SK-N-SH treated with all-trans-retinoic acid at 6 μM for 48 hours (cell line): Measurements from ENCODE around the gene PCNP.
"Not testable (repeated sequence)": the region's sequence is repeated elsewhere in the genome, so short reads cannot be mapped to it uniquely, and the experiment has no call there.

Experiments used
- ATAC-seq: fragments of 200-7000 bp; cut with Tn5 transposase; 3 replicates; pipeline ENCODE4 v1.9.1; 2020; ENCODE audit warnings: mild to moderate bottlenecking, moderate library complexity
- ARNTL ChIP-seq: fragments of 450-650 bp; formaldehyde crosslinking; IDR thresholded peaks from 2 replicates; pipeline ENCODE4 v1.5.0; 2020; ENCODE audit warnings: low read depth, mild to moderate bottlenecking, moderate library complexity, borderline replicate concordance
- BACH2 ChIP-seq: fragments of 250-450 bp; sonication (Bioruptor Pico); IDR thresholded peaks from 2 replicates; pipeline ENCODE4 v1.9.0; 2021; ENCODE audit warnings: mild to moderate bottlenecking, borderline replicate concordance
- ESRRG ChIP-seq: fragments of 250-450 bp; sonication (Bioruptor Pico); IDR thresholded peaks from 2 replicates; pipeline ENCODE4 v1.6.1; 2021; ENCODE audit warnings: mild to moderate bottlenecking
- GLIS3 ChIP-seq: fragments of 250-450 bp; sonication (Bioruptor Pico); IDR thresholded peaks from 2 replicates; pipeline ENCODE4 v1.5.0; 2020; ENCODE audit warnings: mild to moderate bottlenecking, moderate library complexity
- ISL1 ChIP-seq: fragments of 250-450 bp; sonication (Bioruptor Pico); IDR thresholded peaks from 2 replicates; pipeline ENCODE4 v2.1.2; 2022; ENCODE audit warnings: mild to moderate bottlenecking, moderate library complexity
- OSR1 ChIP-seq: fragments of 250-450 bp; sonication (Bioruptor Pico); IDR thresholded peaks from 2 replicates; pipeline ENCODE4 v1.8.0; 2022; ENCODE audit warnings: moderate library complexity, mild to moderate bottlenecking, inconsistent platforms
- POU6F1 ChIP-seq: fragments of 250-450 bp; sonication (Bioruptor Pico); IDR thresholded peaks from 2 replicates; pipeline ENCODE4 v1.8.0; 2021; ENCODE audit warnings: low read depth, mild to moderate bottlenecking, moderate library complexity, borderline replicate concordance
- PPARA ChIP-seq: fragments of 250-450 bp; sonication (Bioruptor Pico); IDR thresholded peaks from 2 replicates; pipeline ENCODE4 v1.5.0; 2020; ENCODE audit warnings: mild to moderate bottlenecking, borderline replicate concordance
- RARB ChIP-seq: fragments of 250-450 bp; sonication (Bioruptor Pico); IDR thresholded peaks from 2 replicates; pipeline ENCODE4 v1.8.0; 2021; ENCODE audit warnings: mild to moderate bottlenecking, moderate library complexity
- SNAI2 ChIP-seq: fragments of 250-450 bp; sonication (Bioruptor Pico); IDR thresholded peaks from 2 replicates; pipeline ENCODE4 v1.5.0; 2020; ENCODE audit warnings: mild to moderate bottlenecking, moderate library complexity
- TOX ChIP-seq: fragments of 250-450 bp; sonication (Bioruptor Pico); IDR thresholded peaks from 2 replicates; pipeline ENCODE4 v1.8.0; 2021; ENCODE audit warnings: mild to moderate bottlenecking, moderate library complexity, borderline replicate concordance
- ZFP3 ChIP-seq: fragments of 250-450 bp; sonication (Bioruptor Pico); IDR thresholded peaks from 2 replicates; pipeline ENCODE4 v1.5.0; 2020; ENCODE audit warnings: mild to moderate bottlenecking, moderate library complexity
- ZFP30 ChIP-seq: fragments of 450-650 bp; formaldehyde crosslinking; IDR thresholded peaks from 2 replicates; pipeline ENCODE4 v1.5.0; 2022; ENCODE audit warnings: mild to moderate bottlenecking, moderate library complexity
- ZNF565 ChIP-seq: fragments of 450-650 bp; formaldehyde crosslinking; conservative IDR thresholded peaks from 2 replicates; pipeline ENCODE4 v1.5.0; 2020; ENCODE audit warnings: low read depth, mild to moderate bottlenecking, moderate library complexity
- ZNF70 ChIP-seq: fragments of 450-650 bp; formaldehyde crosslinking; IDR thresholded peaks from 2 replicates; pipeline ENCODE4 v1.5.0; 2020; ENCODE audit warnings: mild to moderate bottlenecking, moderate library complexity
- ZNF8 ChIP-seq: fragments of 450-650 bp; formaldehyde crosslinking; IDR thresholded peaks from 2 replicates; pipeline ENCODE4 v1.5.0; 2020; ENCODE audit warnings: mild to moderate bottlenecking, moderate library complexity
- TF ChIP-seq, protein P1 (sequence below): fragments of 250-450 bp; sonication (Bioruptor Pico); IDR thresholded peaks from 2 replicates; pipeline ENCODE4 v1.5.1; 2020; ENCODE audit warnings: low read depth, mild to moderate bottlenecking, moderate library complexity
- TF ChIP-seq, protein P2 (sequence below): fragments of 250-450 bp; sonication (Bioruptor Pico); IDR thresholded peaks from 2 replicates; pipeline ENCODE4 v1.8.0; 2020; ENCODE audit warnings: mild to moderate bottlenecking, moderate library complexity, borderline replicate concordance
- TF ChIP-seq, protein P3 (sequence below): fragments of 250-450 bp; sonication (Bioruptor Pico); IDR thresholded peaks from 2 replicates; pipeline ENCODE4 v1.5.0; 2020; ENCODE audit warnings: mild to moderate bottlenecking, moderate library complexity

The PCNP gene

DNA sequence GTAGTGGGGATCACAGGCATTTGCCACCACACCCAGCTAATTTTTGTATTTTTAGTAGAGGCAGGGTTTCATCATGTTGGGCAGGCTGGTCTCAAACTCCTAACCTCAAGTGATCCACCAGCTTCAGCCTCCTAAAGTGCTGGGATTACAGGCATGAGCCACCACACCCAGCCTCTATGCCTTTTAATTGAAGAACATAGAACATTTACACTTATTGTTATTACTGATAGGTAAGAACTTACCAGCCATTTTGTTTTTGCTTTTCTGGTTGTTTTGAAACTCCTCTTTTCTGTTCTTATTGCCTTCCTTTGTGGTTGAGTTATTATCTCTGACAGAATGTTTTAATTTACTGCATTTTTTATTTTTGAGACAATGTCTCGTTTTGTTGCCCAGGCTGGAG is 29.2 kb downstream of the PCNP start:
- TF ChIP-seq BACH2 (CRISPR knock-in tag), result no peak
- TF ChIP-seq OSR1 (CRISPR knock-in tag), result no peak
- no peak for TF ChIP-seq POU6F1 (CRISPR knock-in tag)
- TF ChIP-seq RARB (CRISPR knock-in tag), result no peak
- no peak for TF ChIP-seq ESRRG (CRISPR knock-in tag)
- TF ChIP-seq, protein P1, sequence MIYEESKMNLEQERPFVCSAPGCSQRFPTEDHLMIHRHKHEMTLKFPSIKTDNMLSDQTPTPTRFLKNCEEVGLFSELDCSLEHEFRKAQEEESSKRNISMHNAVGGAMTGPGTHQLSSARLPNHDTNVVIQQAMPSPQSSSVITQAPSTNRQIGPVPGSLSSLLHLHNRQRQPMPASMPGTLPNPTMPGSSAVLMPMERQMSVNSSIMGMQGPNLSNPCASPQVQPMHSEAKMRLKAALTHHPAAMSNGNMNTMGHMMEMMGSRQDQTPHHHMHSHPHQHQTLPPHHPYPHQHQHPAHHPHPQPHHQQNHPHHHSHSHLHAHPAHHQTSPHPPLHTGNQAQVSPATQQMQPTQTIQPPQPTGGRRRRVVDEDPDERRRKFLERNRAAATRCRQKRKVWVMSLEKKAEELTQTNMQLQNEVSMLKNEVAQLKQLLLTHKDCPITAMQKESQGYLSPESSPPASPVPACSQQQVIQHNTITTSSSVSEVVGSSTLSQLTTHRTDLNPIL (CRISPR knock-in tag), result no peak
- TF ChIP-seq ZFP3 (CRISPR knock-in tag), result no peak
- no peak for TF ChIP-seq TOX (CRISPR knock-in tag)
- TF ChIP-seq PPARA (CRISPR knock-in tag), result no peak
- no peak for TF ChIP-seq ARNTL
- TF ChIP-seq ZNF565, result no peak
- TF ChIP-seq, protein P2, sequence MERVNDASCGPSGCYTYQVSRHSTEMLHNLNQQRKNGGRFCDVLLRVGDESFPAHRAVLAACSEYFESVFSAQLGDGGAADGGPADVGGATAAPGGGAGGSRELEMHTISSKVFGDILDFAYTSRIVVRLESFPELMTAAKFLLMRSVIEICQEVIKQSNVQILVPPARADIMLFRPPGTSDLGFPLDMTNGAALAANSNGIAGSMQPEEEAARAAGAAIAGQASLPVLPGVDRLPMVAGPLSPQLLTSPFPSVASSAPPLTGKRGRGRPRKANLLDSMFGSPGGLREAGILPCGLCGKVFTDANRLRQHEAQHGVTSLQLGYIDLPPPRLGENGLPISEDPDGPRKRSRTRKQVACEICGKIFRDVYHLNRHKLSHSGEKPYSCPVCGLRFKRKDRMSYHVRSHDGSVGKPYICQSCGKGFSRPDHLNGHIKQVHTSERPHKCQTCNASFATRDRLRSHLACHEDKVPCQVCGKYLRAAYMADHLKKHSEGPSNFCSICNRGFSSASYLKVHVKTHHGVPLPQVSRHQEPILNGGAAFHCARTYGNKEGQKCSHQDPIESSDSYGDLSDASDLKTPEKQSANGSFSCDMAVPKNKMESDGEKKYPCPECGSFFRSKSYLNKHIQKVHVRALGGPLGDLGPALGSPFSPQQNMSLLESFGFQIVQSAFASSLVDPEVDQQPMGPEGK, result no peak
- TF ChIP-seq ZNF70 (CRISPR knock-in tag), result no peak
- no peak for TF ChIP-seq ZNF8
- TF ChIP-seq SNAI2, result no peak
- TF ChIP-seq ISL1 (CRISPR knock-in tag), result no peak
- no peak for ATAC-seq

DNA sequence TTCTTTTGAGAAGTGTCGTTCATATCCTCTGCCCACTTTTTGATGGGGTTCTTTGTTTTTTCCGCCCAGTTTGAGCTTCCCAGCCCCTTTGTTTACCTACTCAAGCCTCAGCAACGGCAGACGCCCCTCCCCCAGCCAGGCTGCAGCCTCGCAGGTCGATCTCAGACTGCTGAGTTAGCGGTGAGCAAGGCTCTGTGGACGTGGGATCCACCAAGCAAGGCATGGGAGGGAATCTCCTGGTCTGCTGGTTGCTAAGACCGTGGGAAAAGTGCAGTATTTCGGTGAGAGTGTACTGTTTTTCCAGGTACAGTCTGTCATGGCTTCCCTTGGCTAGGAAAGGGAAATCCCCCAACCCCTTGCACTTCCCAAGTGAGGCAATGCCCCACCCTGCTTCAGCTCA is 31.4 kb downstream of the PCNP start:
- ATAC-seq, result not testable (repeated sequence)

GRCh38 chr3:101611023-101611422 is 37.0 kb downstream of the PCNP start:
- TF ChIP-seq PPARA (CRISPR knock-in tag), result no peak
- TF ChIP-seq, protein P3, sequence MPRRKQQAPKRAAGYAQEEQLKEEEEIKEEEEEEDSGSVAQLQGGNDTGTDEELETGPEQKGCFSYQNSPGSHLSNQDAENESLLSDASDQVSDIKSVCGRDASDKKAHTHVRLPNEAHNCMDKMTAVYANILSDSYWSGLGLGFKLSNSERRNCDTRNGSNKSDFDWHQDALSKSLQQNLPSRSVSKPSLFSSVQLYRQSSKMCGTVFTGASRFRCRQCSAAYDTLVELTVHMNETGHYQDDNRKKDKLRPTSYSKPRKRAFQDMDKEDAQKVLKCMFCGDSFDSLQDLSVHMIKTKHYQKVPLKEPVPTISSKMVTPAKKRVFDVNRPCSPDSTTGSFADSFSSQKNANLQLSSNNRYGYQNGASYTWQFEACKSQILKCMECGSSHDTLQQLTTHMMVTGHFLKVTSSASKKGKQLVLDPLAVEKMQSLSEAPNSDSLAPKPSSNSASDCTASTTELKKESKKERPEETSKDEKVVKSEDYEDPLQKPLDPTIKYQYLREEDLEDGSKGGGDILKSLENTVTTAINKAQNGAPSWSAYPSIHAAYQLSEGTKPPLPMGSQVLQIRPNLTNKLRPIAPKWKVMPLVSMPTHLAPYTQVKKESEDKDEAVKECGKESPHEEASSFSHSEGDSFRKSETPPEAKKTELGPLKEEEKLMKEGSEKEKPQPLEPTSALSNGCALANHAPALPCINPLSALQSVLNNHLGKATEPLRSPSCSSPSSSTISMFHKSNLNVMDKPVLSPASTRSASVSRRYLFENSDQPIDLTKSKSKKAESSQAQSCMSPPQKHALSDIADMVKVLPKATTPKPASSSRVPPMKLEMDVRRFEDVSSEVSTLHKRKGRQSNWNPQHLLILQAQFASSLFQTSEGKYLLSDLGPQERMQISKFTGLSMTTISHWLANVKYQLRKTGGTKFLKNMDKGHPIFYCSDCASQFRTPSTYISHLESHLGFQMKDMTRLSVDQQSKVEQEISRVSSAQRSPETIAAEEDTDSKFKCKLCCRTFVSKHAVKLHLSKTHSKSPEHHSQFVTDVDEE (CRISPR knock-in tag), result no peak
- TF ChIP-seq GLIS3 (CRISPR knock-in tag), result no peak
- TF ChIP-seq TOX (CRISPR knock-in tag), result no peak
- no peak for TF ChIP-seq ARNTL
- TF ChIP-seq ZNF565, result no peak
- TF ChIP-seq SNAI2, result no peak
- no peak for TF ChIP-seq ESRRG (CRISPR knock-in tag)
- TF ChIP-seq OSR1 (CRISPR knock-in tag), result no peak
- no peak for TF ChIP-seq POU6F1 (CRISPR knock-in tag)
- TF ChIP-seq ZFP30 (CRISPR knock-in tag), result no peak
- ATAC-seq, result no peak

DNA sequence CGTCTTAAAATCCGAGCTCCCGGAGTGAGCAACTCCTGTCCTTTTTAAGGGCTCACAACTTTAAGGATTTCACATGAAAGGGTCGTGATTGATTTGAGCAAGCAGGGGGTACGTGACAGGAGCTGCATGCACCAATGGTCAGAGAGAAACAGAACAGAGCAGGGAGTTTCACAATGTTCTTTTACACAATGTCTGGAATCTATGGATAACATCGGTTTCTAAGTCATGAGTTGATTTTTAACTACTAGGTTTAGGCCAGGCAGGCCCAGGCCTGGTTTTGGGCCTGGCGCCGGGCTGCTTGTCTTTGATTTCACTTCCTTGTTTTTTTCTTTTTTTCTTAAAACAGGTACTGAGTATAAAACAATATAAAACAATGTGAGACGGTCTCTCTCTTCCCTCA is 39.0 kb downstream of the PCNP start:
- ATAC-seq, result not testable (repeated sequence)
